T-helper 2 cell treated with Interferon-gamma antibody and Interleukin-4, amounts not matched to agents 100 ng/mL and 5 ng/mL, for 36 hours (primary cell): ENCODE results near the gene C3orf20. TPM values are rescaled to one million over a fixed set of nuclear protein-coding genes. Genes with fewer than 3 reads are reported as not detected.

Experiments used
- intact Hi-C: fragments of 100-400 bp; cut with micrococcal nuclease; formaldehyde crosslinking; loops from one replicate; pipeline ENCODE4 v1.15.1; 2023
- total RNA-seq: library from RNA; stranded (reverse); gene quantifications from 2 replicates; pipeline ENCODE4 v1.2.3, GENCODE V29; 2022

The C3orf20 gene
- total RNA-seq, 1 donor from 2014 or later: 0.20 TPM

- intact Hi-C loops: no loop called here
Observed at GRCh38 chr3:14647976-14648955, 26.7 kb upstream of the C3orf20 start.

GRCh38 chr3:14649466-14649865, 25.5 kb upstream of the C3orf20 start:
- intact Hi-C loops: no loop called here

GRCh38 chr3:14650193-14650592, 24.7 kb upstream of the C3orf20 start:
- intact Hi-C loops: loop anchor here (2.0 to 5.0 kb wide), 2 partner anchors 415 to 753 kb away; partner anchors contain the start of gene MRPS25

GRCh38 chr3:14651440-14652251, 23.3 kb upstream of the C3orf20 start, which contains the start of gene CCDC174:
Gene CCDC174 (plus strand): TSS chr3:14651762. CDS start chr3:14651837, 75 bp downstream.
- intact Hi-C loops: loop anchor here (1.0 to 5.0 kb wide), 8 partner anchors 219 to 754 kb away; partner anchors contain the start of genes CHCHD4, MRPS25 and SLC6A6

GRCh38 chr3:14652360-14652907, 22.5 kb upstream of the C3orf20 start:
- intact Hi-C loops: loop anchor here (5.0 kb wide), 1 partner anchor 755 kb away; no protein-coding TSS in a partner anchor

- intact Hi-C loops: no loop called here
Observed at GRCh38 chr3:14657579-14657978, 17.4 kb upstream of the C3orf20 start.

GRCh38 chr3:14658978-14659377, 16.0 kb upstream of the C3orf20 start:
- intact Hi-C loops: no loop called here

- intact Hi-C loops: no loop called here
Observed at GRCh38 chr3:14660942-14661341, 14.0 kb upstream of the C3orf20 start.

GRCh38 chr3:14663396-14664135, 11.4 kb upstream of the C3orf20 start:
- intact Hi-C loops: no loop called here

- intact Hi-C loops: no loop called here
Observed at GRCh38 chr3:14664170-14664569, 10.8 kb upstream of the C3orf20 start.

- intact Hi-C loops: no loop called here
Observed at GRCh38 chr3:14672588-14672987, 2.4 kb upstream of the C3orf20 start.

GRCh38 chr3:14676881-14677280, 1.9 kb downstream of the C3orf20 start:
- intact Hi-C loops: no loop called here

GRCh38 chr3:14678015-14678503, 3.1 kb downstream of the C3orf20 start:
- intact Hi-C loops: no loop called here

GRCh38 chr3:14680115-14680514, 5.2 kb downstream of the C3orf20 start:
- intact Hi-C loops: no loop called here

GRCh38 chr3:14680716-14681115, 5.8 kb downstream of the C3orf20 start:
- intact Hi-C loops: no loop called here

GRCh38 chr3:14684447-14684846, 9.5 kb downstream of the C3orf20 start:
- intact Hi-C loops: no loop called here

- intact Hi-C loops: no loop called here
Observed at GRCh38 chr3:14685179-14685578, 10.2 kb downstream of the C3orf20 start.

- intact Hi-C loops: no loop called here
Observed at GRCh38 chr3:14687360-14687759, 12.4 kb downstream of the C3orf20 start.

GRCh38 chr3:14688525-14688924, 13.6 kb downstream of the C3orf20 start:
- intact Hi-C loops: no loop called here

GRCh38 chr3:14689247-14689980, 14.5 kb downstream of the C3orf20 start:
- intact Hi-C loops: no loop called here
